ENCODE measurements around the gene RGPD3.
"Not testable (repeated sequence)": the region's sequence is repeated elsewhere in the genome, so short reads cannot be mapped to it uniquely, and the experiment has no call there.

RGPD3 gene

GRCh38 chr2:106486551-106487385, 18.6 kb upstream of the RGPD3 start, which contains the start of gene CD8B2:
Gene CD8B2 (plus strand): TSS chr2:106487364. CDS start chr2:106487427, 63 bp downstream.
- in situ Hi-C loops (cut with MboI; ENCODE audit: low sequenced_read_pairs), result not testable (repeated sequence)

GRCh38 chr2:106479563-106479962, 11.3 kb upstream of the RGPD3 start:
- in situ Hi-C loops (cut with MboI; ENCODE audit: low sequenced_read_pairs), result not testable (repeated sequence)

- in situ Hi-C loops (cut with MboI; ENCODE audit: low sequenced_read_pairs), result not testable (repeated sequence)
These were observed 9.4 kb upstream of the RGPD3 start for GRCh38 chr2:106477647-106478046.

- in situ Hi-C loops (cut with MboI; ENCODE audit: low sequenced_read_pairs), result not testable (repeated sequence)
These were observed 2.4 kb upstream of the RGPD3 start for GRCh38 chr2:106470658-106471057.

- in situ Hi-C loops (cut with MboI; ENCODE audit: low sequenced_read_pairs), result not testable (repeated sequence)
These were observed 697 bp downstream of the RGPD3 start for GRCh38 chr2:106467516-106467915.

GRCh38 chr2:106461882-106462281, 6.3 kb downstream of the RGPD3 start:
- in situ Hi-C loops (cut with MboI; ENCODE audit: low sequenced_read_pairs), result not testable (repeated sequence)

DNA sequence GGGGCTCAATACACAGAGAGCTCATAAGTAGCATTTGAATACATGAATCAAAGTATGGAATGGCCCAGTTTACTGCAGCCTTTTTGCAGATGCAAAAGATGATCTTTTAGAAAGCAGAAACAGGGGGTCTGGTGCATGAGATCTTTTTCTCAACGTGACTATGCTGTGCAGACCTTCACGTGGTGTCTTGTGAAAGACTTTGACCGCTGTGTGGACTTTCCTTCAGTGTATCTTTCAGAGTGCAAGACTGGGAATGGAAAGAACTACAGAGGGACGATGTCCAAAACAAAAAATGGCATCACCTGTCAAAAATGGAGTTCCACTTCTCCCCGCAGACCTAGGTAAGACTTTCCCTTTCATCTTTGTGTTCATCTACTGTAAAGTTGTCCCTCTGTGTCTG, 77.5 kb downstream of the RGPD3 start:
- in situ Hi-C loops (cut with MboI; ENCODE audit: low sequenced_read_pairs), result not testable (repeated sequence)

- in situ Hi-C loops (cut with MboI; ENCODE audit: low sequenced_read_pairs), result not testable (repeated sequence)
These were observed 79.3 kb downstream of the RGPD3 start for GRCh38 chr2:106388814-106389410.

GRCh38 chr2:106384548-106384947, 83.7 kb downstream of the RGPD3 start:
- in situ Hi-C loops (cut with MboI; ENCODE audit: low sequenced_read_pairs), result not testable (repeated sequence)

DNA sequence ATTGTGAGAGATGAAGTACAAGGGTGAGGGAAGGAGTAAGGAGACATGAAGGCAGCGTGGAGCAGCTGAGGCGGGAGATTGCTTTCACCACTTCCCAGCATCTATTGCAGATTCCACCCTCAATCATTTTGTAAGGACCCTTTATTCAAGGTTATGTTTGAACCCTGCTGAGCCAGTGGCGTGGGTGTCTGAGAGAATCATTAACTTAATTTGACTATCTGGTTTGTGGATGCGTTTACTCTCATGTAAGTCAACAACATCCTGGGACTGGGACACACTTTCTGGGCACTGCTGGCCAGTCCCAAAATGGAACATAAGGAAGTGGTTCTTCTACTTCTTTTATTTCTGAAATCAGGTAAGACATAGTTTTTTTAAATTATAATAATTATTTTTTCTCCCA, 86.3 kb downstream of the RGPD3 start:
- in situ Hi-C loops (cut with MboI; ENCODE audit: low sequenced_read_pairs), result not testable (repeated sequence)

DNA sequence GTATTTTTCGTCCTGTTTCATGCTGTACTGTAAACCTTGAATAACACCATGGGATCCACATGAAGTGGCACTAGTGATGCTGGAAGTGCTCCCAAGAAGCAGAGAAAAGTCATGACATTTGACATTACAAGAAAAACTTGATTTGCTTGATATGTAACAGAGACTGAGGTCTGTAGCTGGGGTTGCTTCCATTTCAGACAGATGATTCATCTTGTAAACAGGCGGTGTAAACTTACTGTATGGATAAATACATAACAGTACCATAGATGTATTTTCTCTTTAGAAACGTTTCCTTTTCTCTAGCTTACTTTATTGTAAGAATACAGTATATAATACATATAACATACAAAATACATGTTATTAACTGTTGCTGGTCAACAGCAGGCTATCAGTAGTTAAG, 88.6 kb downstream of the RGPD3 start:
- in situ Hi-C loops (cut with MboI; ENCODE audit: low sequenced_read_pairs), result not testable (repeated sequence)

GRCh38 chr2:106369182-106369581, 99.0 kb downstream of the RGPD3 start:
- in situ Hi-C loops (cut with MboI; ENCODE audit: low sequenced_read_pairs), result not testable (repeated sequence)

- in situ Hi-C loops (cut with MboI; ENCODE audit: low sequenced_read_pairs), result no loop called here
These were observed 101.9 kb downstream of the RGPD3 start for GRCh38 chr2:106366204-106366885.

DNA sequence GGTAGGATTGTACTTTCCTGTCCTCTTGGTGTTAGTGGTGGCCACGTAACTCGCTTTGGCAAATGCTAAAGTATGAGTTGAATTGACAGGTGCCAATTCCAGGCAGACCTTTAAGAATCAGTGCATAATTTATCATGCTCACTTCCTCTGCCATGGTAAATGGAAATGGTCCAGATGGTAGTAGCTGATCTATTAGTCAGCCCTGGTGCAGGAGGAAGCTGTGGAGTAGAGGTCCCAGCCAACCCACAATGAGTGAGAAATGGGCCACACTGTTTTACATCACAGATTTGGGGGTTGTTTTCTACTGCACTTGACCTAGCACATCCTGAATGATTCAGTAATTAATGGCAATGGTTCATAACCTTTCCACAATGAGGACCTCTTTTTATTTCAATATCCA, 104.4 kb downstream of the RGPD3 start:
- in situ Hi-C loops (cut with MboI; ENCODE audit: low sequenced_read_pairs), result no loop called here

DNA sequence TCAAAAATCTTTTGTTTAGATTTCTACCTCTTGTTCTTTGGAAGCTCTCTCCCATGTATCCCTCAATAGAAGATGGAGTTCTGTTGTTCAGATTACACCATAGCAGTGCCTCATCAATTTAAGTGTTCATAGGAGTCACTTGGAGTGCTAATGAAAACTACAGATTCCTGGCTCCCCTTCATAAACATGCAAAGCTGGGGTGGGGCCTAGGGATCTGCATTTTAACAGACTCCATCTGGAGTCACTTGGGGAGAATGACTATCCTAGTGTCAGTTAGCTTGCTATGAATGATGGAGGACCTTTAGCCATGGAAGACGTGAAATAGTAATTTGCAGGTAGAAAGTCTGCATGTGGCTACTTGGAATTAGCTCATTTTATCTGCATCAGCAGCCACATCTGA, 105.4 kb downstream of the RGPD3 start:
- in situ Hi-C loops (cut with MboI; ENCODE audit: low sequenced_read_pairs), result no loop called here

GRCh38 chr2:106359512-106359911, 108.7 kb downstream of the RGPD3 start:
- in situ Hi-C loops (cut with MboI; ENCODE audit: low sequenced_read_pairs), result no loop called here

GRCh38 chr2:106358521-106358920, 109.7 kb downstream of the RGPD3 start:
- in situ Hi-C loops (cut with MboI; ENCODE audit: low sequenced_read_pairs), result no loop called here

GRCh38 chr2:106358081-106358480, 110.1 kb downstream of the RGPD3 start:
- in situ Hi-C loops (cut with MboI; ENCODE audit: low sequenced_read_pairs), result no loop called here

DNA sequence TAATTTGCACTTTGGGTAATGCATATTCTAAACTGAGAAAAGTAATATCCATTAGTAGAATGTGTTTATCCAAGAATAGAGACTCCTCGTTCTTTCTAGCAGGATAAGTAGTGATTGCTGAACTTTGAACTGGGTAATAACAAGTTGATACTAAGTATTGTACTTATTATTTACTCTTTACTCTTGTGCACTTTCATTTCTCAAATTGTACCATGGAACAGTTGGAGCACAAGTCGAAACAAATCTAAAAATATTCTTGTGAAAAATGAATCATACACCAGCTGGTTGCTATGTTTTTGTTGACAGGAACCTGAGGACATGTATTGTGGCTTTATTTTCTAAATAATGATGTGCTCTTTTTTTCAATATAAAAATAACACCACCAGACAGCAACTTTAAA, 111.9 kb downstream of the RGPD3 start:
- in situ Hi-C loops (cut with MboI; ENCODE audit: low sequenced_read_pairs), result no loop called here

DNA sequence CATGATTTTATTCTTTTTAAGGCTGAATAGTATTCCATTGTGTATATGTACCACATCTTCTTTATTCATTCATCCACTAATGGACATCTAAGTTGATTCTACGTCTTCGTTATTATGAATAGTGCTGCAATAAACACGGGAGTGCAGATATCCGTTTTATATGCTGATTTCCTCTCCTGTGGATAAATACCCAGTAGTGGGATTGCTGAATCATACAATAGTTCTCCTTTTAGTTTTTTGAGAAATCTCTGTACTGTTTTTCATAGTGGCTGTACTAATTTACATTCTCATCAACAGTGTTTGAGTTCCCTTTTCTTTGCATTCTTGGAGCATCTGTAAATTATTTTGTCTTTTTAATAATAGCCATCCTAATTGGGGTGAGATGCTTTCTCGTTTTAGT, 114.5 kb downstream of the RGPD3 start:
- in situ Hi-C loops (cut with MboI; ENCODE audit: low sequenced_read_pairs), result no loop called here

DNA sequence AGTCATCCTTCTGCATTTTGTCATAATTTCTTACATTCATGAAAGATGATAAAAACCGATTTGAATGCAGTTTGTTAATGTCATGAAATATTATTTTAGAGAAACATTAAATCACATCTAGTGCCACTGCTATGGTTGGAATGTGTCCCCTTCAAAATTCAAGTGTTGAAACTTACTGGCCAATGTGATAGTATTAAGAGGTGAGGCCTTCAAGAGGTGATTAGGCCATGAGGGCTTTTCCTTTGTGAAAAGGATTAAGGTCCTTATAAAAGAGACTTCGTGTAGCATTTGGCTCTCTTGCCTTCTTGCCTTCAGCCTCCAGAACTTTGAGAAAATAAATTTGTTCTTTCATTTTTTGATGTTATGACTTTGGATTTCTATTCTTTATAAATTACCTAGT, 117.2 kb downstream of the RGPD3 start:
- in situ Hi-C loops (cut with MboI; ENCODE audit: low sequenced_read_pairs), result no loop called here

- in situ Hi-C loops (cut with MboI; ENCODE audit: low sequenced_read_pairs), result no loop called here
These were observed 123.9 kb downstream of the RGPD3 start for GRCh38 chr2:106344302-106344701.

All from HL-60/S4 treated with phorbol 12-myristate 13-acetate at 8.2 ng/mL for 4 days and 3 days (cell line).